GM23338 (cell line): ENCODE measurements around the gene RCAN3. TPM values are rescaled to one million over a fixed set of nuclear protein-coding genes. Genes with fewer than 3 reads are reported as not detected.
A peak's percentile ranks its signal among the peaks of the same experiment; 100 is the strongest.

Source experiments
- ATAC-seq: fragments of 200-7000 bp; cut with Tn5 transposase; 3 replicates; pipeline ENCODE4 v1.9.1; 2020
- DNase-seq: peaks from one replicate; pipeline ENCODE4 v3.0.0-alpha.2; 2015; ENCODE audit warnings: low spot score
- H2AFZ ChIP-seq: fragments of 200-600 bp; sonication (generic); 2 replicates; pipeline ENCODE4 v1.8.0; 2016; ENCODE audit warnings: antibody characterized with exemption, mild to moderate bottlenecking, moderate library complexity
- H3F3A ChIP-seq: fragments of 200-600 bp; sonication (generic); replicated peaks from 2 replicates; pipeline ENCODE4 v1.8.0; 2017; ENCODE audit warnings: antibody characterized with exemption, mixed run types, low read depth
- H3K27ac ChIP-seq: fragments of 200-600 bp; sonication (generic); 2 replicates; pipeline ENCODE4 v1.6.1; 2016; ENCODE audit warnings: low read depth
- H3K27me3 ChIP-seq: fragments of 200-600 bp; sonication (generic); 2 replicates; pipeline ENCODE4 v1.8.0; 2016; ENCODE audit warnings: mild to moderate bottlenecking, mixed run types, moderate library complexity; ENCODE audit not compliant: insufficient read depth
- H3K36me3 ChIP-seq: fragments of 200-600 bp; sonication (generic); 2 replicates; pipeline ENCODE4 v1.8.0; 2016; ENCODE audit warnings: mild to moderate bottlenecking; ENCODE audit not compliant: insufficient read depth
- H3K4me1 ChIP-seq: fragments of 200-600 bp; sonication (generic); 2 replicates; pipeline ENCODE4 v1.8.0; 2016; ENCODE audit warnings: mild to moderate bottlenecking, moderate library complexity; ENCODE audit not compliant: insufficient read depth
- H3K4me2 ChIP-seq: fragments of 200-600 bp; sonication (generic); 2 replicates; pipeline ENCODE4 v1.7.1; 2017; ENCODE audit warnings: mixed run types
- H3K4me3 ChIP-seq: fragments of 200-600 bp; sonication (generic); 2 replicates; pipeline ENCODE4 v1.6.1; 2016; ENCODE audit warnings: mixed run types
- H3K79me2 ChIP-seq: fragments of 200-600 bp; sonication (generic); replicated peaks from 2 replicates; pipeline ENCODE4 v1.8.0; 2017; ENCODE audit warnings: mild to moderate bottlenecking; ENCODE audit not compliant: insufficient read depth
- H3K9me2 ChIP-seq: fragments of 200-600 bp; sonication (generic); 2 replicates; pipeline ENCODE4 v1.8.0; 2017; ENCODE audit not compliant: insufficient read depth
- H4K20me1 ChIP-seq: fragments of 200-600 bp; sonication (generic); replicated peaks from 2 replicates; pipeline ENCODE4 v1.8.0; 2017; ENCODE audit warnings: mild to moderate bottlenecking; ENCODE audit not compliant: insufficient read depth
- H3K27ac Mint-ChIP-seq: 2 replicates; pipeline ENCODE4 v1.8.0; 2020; ENCODE audit warnings: inconsistent platforms, mild to moderate bottlenecking, moderate library complexity, mixed read lengths
- H3K27me3 Mint-ChIP-seq: 3 replicates; pipeline ENCODE4 v1.8.0; 2022; ENCODE audit warnings: low read depth, mild to moderate bottlenecking, moderate library complexity, mixed read lengths, inconsistent platforms; ENCODE audit not compliant: insufficient read depth, poor library complexity
- H3K36me3 Mint-ChIP-seq: 3 replicates; pipeline ENCODE4 v1.8.0; 2021; ENCODE audit warnings: low read depth, mild to moderate bottlenecking, inconsistent platforms, moderate library complexity, mixed read lengths
- H3K4me1 Mint-ChIP-seq: 3 replicates; pipeline ENCODE4 v1.8.0; 2020; ENCODE audit warnings: mild to moderate bottlenecking, inconsistent platforms, mixed read lengths
- H3K4me3 Mint-ChIP-seq: 3 replicates; pipeline ENCODE4 v1.8.0; 2021; ENCODE audit warnings: moderate library complexity, mild to moderate bottlenecking, inconsistent platforms, mixed read lengths
- H3K9me3 Mint-ChIP-seq: 3 replicates; pipeline ENCODE4 v1.8.0; 2020; ENCODE audit warnings: moderate library complexity, mild to moderate bottlenecking, inconsistent platforms, mixed read lengths
- CTCF ChIP-seq, 2 experiments: fragments of 200-600 bp in 1 of 2; sonication (generic) in 1 of 2; conservative IDR thresholded peaks; 2 replicates each; pipeline versions ENCODE4 v1.5.1 to v1.6.1; 2016 to 2017; ENCODE audit warnings: antibody characterized with exemption in 2 of 2, low read depth in 2 of 2, mild to moderate bottlenecking in 2 of 2, moderate library complexity in 1 of 2
- EZH2 ChIP-seq: fragments of 200-600 bp; sonication (generic); IDR thresholded peaks from one replicate; pipeline ENCODE4 v1.8.0; 2017; ENCODE audit warnings: antibody characterized with exemption, mild to moderate bottlenecking, low read depth; ENCODE audit not compliant: unreplicated experiment
- JUNB ChIP-seq: IDR thresholded peaks from one replicate; pipeline ENCODE4 v1.6.1; 2016; ENCODE audit warnings: antibody characterized with exemption; ENCODE audit not compliant: unreplicated experiment
- POLR2AphosphoS5 ChIP-seq: IDR thresholded peaks from 2 replicates; pipeline ENCODE4 v1.6.1; 2016; ENCODE audit warnings: antibody characterized with exemption, low read depth
- ZNF331 ChIP-seq: fragments of 250-450 bp; sonication (Bioruptor Pico); IDR thresholded peaks from 2 replicates; pipeline ENCODE4 v1.5.0; 2020; ENCODE audit warnings: low read depth, mild to moderate bottlenecking, moderate library complexity
- ZNF462 ChIP-seq: fragments of 250-450 bp; sonication (Bioruptor Pico); IDR thresholded peaks from 2 replicates; pipeline ENCODE4 v1.5.0; 2020; ENCODE audit warnings: mild to moderate bottlenecking, moderate library complexity
- long read RNA-seq: library from polyadenylated mRNA; unstranded; transcript quantifications from one replicate; pipeline ENCODE4 v2.0.0, GENCODE V29; 2020; ENCODE audit not compliant: unreplicated experiment
- polyA plus RNA-seq: library from polyadenylated mRNA; unstranded; fragments of >200 nt; fragmentation: Nextera tagmentation; extraction: Ambion mirVana; gene quantifications from 2 replicates; pipeline ENCODE4 v1.2.1, GENCODE V29; 2016
- total RNA-seq: library from RNA; depleted of rRNA; stranded (reverse); fragments of >200 nt; shearing (Covaris generic); gene quantifications from 2 replicates; pipeline ENCODE4 v1.2.3, GENCODE V29; 2014; rRNA removed
- TF ChIP-seq, protein P1 (sequence below): IDR thresholded peaks from 2 replicates; pipeline ENCODE4 v1.6.1; 2016; ENCODE audit warnings: antibody characterized with exemption
- TF ChIP-seq, protein P2 (sequence below): IDR thresholded peaks from one replicate; pipeline ENCODE4 v1.6.1; 2018; ENCODE audit warnings: antibody characterized with exemption; ENCODE audit not compliant: unreplicated experiment

RCAN3 gene
- total RNA-seq, result 11.2 and 13.7 TPM in 2 replicates
- polyA plus RNA-seq, result 8.9 and 9.1 TPM in 2 replicates
- long read RNA-seq, full-length matches to known transcripts, result 4 of 5 reads
- long read RNA-seq, partial matches to known transcripts, result 0 of 5 reads
- long read RNA-seq, other reads (novel, unspliced or antisense), result 1 of 5 reads

- Histone ChIP-seq H3K27ac (peak within 1 kb of the TSS; percentile 79; the same call in 1 of the 2 replicates), H3K36me3 (no peaks in the 10 kb centered on the region), H3K9me2 (no peaks in the 10 kb centered on the region), H4K20me1 (no peaks in the 10 kb centered on the region), H3K4me3 (peak within 1 kb of the TSS; percentile 96), H3K79me2 (peaks cover 10% of the 10 kb centered on the region; the same call in 1 of the 2 replicates), H3F3A (0 out of 2 replicates have a peak, but pooled peaks cover 3% of the 10 kb centered on the region), H3K27me3 (peaks cover 7% of the 10 kb centered on the region), H3K4me1 (peaks cover 37% of the 10 kb centered on the region), H2AFZ (peak within 1 kb of the TSS; percentile 99), H3K4me2 (peak within 1 kb of the TSS; percentile 94)
- TF ChIP-seq POLR2AphosphoS5 (no peak; the same call in 1 of the 2 replicates), ZNF462 (CRISPR knock-in tag) (no peak), EZH2 (no peak), CTCF (conservative IDR thresholded peaks at IDR 0.05; ENCODE audit: low read depth in 2 of 2) (no peak), JUNB (no peak), ZNF331 (CRISPR knock-in tag) (no peak)
- TF ChIP-seq, protein P1, sequence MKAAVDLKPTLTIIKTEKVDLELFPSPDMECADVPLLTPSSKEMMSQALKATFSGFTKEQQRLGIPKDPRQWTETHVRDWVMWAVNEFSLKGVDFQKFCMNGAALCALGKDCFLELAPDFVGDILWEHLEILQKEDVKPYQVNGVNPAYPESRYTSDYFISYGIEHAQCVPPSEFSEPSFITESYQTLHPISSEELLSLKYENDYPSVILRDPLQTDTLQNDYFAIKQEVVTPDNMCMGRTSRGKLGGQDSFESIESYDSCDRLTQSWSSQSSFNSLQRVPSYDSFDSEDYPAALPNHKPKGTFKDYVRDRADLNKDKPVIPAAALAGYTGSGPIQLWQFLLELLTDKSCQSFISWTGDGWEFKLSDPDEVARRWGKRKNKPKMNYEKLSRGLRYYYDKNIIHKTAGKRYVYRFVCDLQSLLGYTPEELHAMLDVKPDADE, result no peak
- TF ChIP-seq, protein P2, sequence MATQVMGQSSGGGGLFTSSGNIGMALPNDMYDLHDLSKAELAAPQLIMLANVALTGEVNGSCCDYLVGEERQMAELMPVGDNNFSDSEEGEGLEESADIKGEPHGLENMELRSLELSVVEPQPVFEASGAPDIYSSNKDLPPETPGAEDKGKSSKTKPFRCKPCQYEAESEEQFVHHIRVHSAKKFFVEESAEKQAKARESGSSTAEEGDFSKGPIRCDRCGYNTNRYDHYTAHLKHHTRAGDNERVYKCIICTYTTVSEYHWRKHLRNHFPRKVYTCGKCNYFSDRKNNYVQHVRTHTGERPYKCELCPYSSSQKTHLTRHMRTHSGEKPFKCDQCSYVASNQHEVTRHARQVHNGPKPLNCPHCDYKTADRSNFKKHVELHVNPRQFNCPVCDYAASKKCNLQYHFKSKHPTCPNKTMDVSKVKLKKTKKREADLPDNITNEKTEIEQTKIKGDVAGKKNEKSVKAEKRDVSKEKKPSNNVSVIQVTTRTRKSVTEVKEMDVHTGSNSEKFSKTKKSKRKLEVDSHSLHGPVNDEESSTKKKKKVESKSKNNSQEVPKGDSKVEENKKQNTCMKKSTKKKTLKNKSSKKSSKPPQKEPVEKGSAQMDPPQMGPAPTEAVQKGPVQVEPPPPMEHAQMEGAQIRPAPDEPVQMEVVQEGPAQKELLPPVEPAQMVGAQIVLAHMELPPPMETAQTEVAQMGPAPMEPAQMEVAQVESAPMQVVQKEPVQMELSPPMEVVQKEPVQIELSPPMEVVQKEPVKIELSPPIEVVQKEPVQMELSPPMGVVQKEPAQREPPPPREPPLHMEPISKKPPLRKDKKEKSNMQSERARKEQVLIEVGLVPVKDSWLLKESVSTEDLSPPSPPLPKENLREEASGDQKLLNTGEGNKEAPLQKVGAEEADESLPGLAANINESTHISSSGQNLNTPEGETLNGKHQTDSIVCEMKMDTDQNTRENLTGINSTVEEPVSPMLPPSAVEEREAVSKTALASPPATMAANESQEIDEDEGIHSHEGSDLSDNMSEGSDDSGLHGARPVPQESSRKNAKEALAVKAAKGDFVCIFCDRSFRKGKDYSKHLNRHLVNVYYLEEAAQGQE, result no peak
- peaks cover 11% of the 10 kb centered on the region for H3K27me3 Mint-ChIP-seq
- peak within 1 kb of the TSS; percentile 91 for H3K4me3 Mint-ChIP-seq
- DNase-seq, result peak; percentile 91
- H3K4me1 Mint-ChIP-seq, result peaks cover 48% of the 10 kb centered on the region
- peak; percentile 89 for ATAC-seq
- peaks cover 2% of the 10 kb centered on the region; the same call in 1 of the 3 replicates for H3K36me3 Mint-ChIP-seq
- H3K9me3 Mint-ChIP-seq, result peaks cover 3% of the 10 kb centered on the region; the same call in 1 of the 3 replicates
- H3K27ac Mint-ChIP-seq, result 0 out of 2 replicates have a peak within 1 kb of the TSS, but pooled peaks have one; percentile 72
Measured at GRCh38 chr1:24502709-24503058, at the start of gene RCAN3. RCAN3 (plus strand) TSS chr1:24502836; CDS start chr1:24514373, 11,537 bp downstream.
